ENCODE data around the gene SEC14L2. TPM values are rescaled to one million over a fixed set of nuclear protein-coding genes. Genes with fewer than 3 reads are reported as not detected.

Gene SEC14L2
- total RNA-seq, 1 experiment from 2014 or later, result 8.2 TPM

DNA sequence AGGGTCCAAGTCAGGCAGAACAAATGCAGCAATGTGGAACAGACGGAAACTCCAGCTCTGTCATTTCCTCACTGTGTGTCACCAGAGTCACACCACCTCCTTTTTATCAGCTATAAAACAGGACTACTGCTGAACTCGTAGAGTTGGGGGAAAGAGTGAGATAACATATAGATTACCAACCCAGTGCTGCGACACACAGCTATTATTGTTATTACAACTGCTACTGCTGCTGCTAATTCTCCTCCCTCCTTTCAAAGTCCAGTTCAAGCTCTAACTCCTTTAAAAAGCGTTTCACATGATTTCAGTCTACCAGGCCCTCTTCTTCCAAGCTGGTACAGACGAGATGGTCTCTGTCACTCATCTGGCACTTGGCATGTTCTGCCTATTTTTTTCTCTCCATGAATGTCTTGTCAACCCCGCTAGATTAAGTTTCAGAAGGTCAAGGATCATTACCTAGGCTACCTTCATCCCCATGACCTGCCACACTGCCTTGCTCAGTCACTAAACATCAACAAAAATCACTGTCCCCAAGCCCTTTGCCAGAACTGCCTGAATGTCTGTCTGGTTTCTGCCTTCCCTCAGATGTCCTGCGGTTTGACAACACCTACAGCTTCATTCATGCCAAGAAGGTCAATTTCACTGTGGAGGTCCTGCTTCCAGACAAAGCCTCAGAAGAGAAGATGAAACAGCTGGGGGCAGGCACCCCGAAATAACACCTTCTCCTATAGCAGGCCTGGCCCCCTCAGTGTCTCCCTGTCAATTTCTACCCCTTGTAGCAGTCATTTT lies 25.1 kb downstream of the SEC14L2 start:
- Histone ChIP-seq H4K91ac (ENCODE audit: insufficient read length, low read depth, low read length) (no peak overlapping the region), H2BK12ac (ENCODE audit: insufficient read length, low read depth, low read length) (no peak overlapping the region), H3K9me3 (ENCODE audit: control insufficient read depth, low read depth, low read length) (no peaks in the 10 kb centered on the region), H2BK5ac (ENCODE audit: insufficient read length, low read length) (no peak overlapping the region), H2BK15ac (ENCODE audit: low read depth, low read length) (no peak overlapping the region), H3T11ph (ENCODE audit: low read length) (no peak overlapping the region), H3K56ac (ENCODE audit: insufficient read length, low read depth, low read length) (no peak overlapping the region), H3K4me2 (ENCODE audit: insufficient read depth, insufficient read length, low read length) (no peak overlapping the region), H3K4ac (ENCODE audit: low read depth, low read length) (no peak overlapping the region), H3K14ac (ENCODE audit: insufficient read depth, low read length) (no peak overlapping the region), H2AK5ac (ENCODE audit: insufficient read length, low read length) (no peak overlapping the region), H3K4me1 (ENCODE audit: insufficient read depth, low read length) (peaks cover 7% of the 10 kb centered on the region; the same call in 1 of the 2 replicates), H3K79me2 (ENCODE audit: insufficient read depth, low read length) (no peaks in the 10 kb centered on the region), H3K27ac (ENCODE audit: insufficient read length, low read depth, low read length) (no peak overlapping the region), H3K27me3 (ENCODE audit: insufficient read depth, low read length) (no peaks in the 10 kb centered on the region), H3K23me2 (ENCODE audit: insufficient read length, low read depth, low read length, poor library complexity, severe bottlenecking) (peaks cover 21% of the 10 kb centered on the region), H3K9ac (ENCODE audit: extremely low read depth, insufficient read length, low read length) (no peak overlapping the region), H2BK120ac (ENCODE audit: low read depth, low read length, poor library complexity, severe bottlenecking) (no peak overlapping the region), H3K79me1 (ENCODE audit: insufficient read depth, low read depth, low read length, poor library complexity, severe bottlenecking) (no peaks in the 10 kb centered on the region), H4K8ac (replicated peaks; ENCODE audit: insufficient read length, low read depth, low read length) (no peak overlapping the region), H3K23ac (ENCODE audit: insufficient read length, low read depth, low read length) (no peak overlapping the region), H4K20me1 (ENCODE audit: control insufficient read depth, insufficient read depth, insufficient read length) (no peaks in the 10 kb centered on the region), H4K5ac (ENCODE audit: insufficient read length, low read depth, low read length) (no peak overlapping the region), H2BK20ac (ENCODE audit: low read depth, low read length, poor library complexity, severe bottlenecking) (no peak overlapping the region), H2AFZ (ENCODE audit: low read length) (no peak overlapping the region), H3K18ac (ENCODE audit: insufficient read length, low read depth, low read length) (no peak overlapping the region)
- peaks cover 2 to 45% (median 37%) of the 10 kb centered on the region in 3 experiments; a peak in 5 of 7 replicates for H3K36me3 Mint-ChIP-seq (ENCODE audit: insufficient read depth in 1 of 3, low read depth in 3 of 3)
- peak overlapping the region; percentile 87 to 93 for H3K4me3 Mint-ChIP-seq
- peak overlapping the region in 2 of 3 experiments; percentile 95 to 96; a peak in 4 of 7 replicates for H3K27ac Mint-ChIP-seq
- TF ChIP-seq, protein P1, sequence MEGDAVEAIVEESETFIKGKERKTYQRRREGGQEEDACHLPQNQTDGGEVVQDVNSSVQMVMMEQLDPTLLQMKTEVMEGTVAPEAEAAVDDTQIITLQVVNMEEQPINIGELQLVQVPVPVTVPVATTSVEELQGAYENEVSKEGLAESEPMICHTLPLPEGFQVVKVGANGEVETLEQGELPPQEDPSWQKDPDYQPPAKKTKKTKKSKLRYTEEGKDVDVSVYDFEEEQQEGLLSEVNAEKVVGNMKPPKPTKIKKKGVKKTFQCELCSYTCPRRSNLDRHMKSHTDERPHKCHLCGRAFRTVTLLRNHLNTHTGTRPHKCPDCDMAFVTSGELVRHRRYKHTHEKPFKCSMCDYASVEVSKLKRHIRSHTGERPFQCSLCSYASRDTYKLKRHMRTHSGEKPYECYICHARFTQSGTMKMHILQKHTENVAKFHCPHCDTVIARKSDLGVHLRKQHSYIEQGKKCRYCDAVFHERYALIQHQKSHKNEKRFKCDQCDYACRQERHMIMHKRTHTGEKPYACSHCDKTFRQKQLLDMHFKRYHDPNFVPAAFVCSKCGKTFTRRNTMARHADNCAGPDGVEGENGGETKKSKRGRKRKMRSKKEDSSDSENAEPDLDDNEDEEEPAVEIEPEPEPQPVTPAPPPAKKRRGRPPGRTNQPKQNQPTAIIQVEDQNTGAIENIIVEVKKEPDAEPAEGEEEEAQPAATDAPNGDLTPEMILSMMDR (conservative IDR thresholded peaks at IDR 0.05), result no peak
- no peaks in the 10 kb centered on the region; the same call in 1 of the 2 replicates for H3K27me3 Mint-ChIP-seq (ENCODE audit: low read depth)
- H3K4me1 Mint-ChIP-seq, result peaks cover 29 to 36% of the 10 kb centered on the region in 2 experiments
- no peak for DNase-seq
- no CpG with 5 or more reads among the region's 8 CpGs for WGBS (ENCODE audit: extremely low coverage, insufficient read length, low lambda C conversion rate)
- no peaks in the 10 kb centered on the region for H3K9me3 Mint-ChIP-seq
